Lower leg skin (tissue), 4 donors: ENCODE results near the gene DNASE1L3. TPM values are rescaled to one million over a fixed set of nuclear protein-coding genes. Genes with fewer than 3 reads are reported as not detected.

Experiments used
- DNase-seq, 2 donors: peaks; one replicate each; pipeline ENCODE4 v3.0.0-alpha.2; 2019; ENCODE audit warnings: low spot score in 2 of 2
- H3K4me3 ChIP-seq: fragments of 200-600 bp; sonication (generic); 2 replicates; pipeline ENCODE4 v1.5.1; 2017; ENCODE audit warnings: mild to moderate bottlenecking, low read depth; ENCODE audit not compliant: poor library complexity, severe bottlenecking
- CTCF ChIP-seq, 3 donors: fragments of 450-650 bp; IDR thresholded peaks; one replicate each; pipeline ENCODE4 v1.5.1; 2016; ENCODE audit warnings: antibody characterized with exemption in 3 of 3, mild to moderate bottlenecking in 3 of 3, moderate library complexity in 2 of 3
- POLR2A ChIP-seq, 2 donors: fragments of 450-650 bp; IDR thresholded peaks; one replicate each; pipeline ENCODE4 v1.6.1; 2016 to 2017; ENCODE audit warnings: antibody characterized with exemption in 2 of 2, mild to moderate bottlenecking in 1 of 2, moderate library complexity in 1 of 2
- WGBS, 2 donors: methylation state at CpG; one replicate each; pipeline ENCODE4 v1.1.5; 2018; 5-methylcytosine and 5-hydroxymethylcytosine counted together
- intact Hi-C: fragments of 100-400 bp; cut with DNase I; formaldehyde crosslinking; loops from one replicate; pipeline ENCODE4 v1.15.0; 2023; ENCODE audit warnings: low total_unique reads
- total RNA-seq, 4 donors: library from RNA; depleted of rRNA; stranded (reverse); fragments of >200 nt; gene quantifications; one replicate each; pipeline ENCODE4 v1.1.0, GENCODE V29; 2016

Gene DNASE1L3
- total RNA-seq, 4 donors from 2014 or later = 0.76 to 8.1 (median 3.1) TPM

GRCh38 chr3:58173669-58174398 lies 36.9 kb downstream of the DNASE1L3 start:
- WGBS, 2 donors = 75 to 77% methylated on average over 6 to 12 of the region's 12 CpGs
- TF ChIP-seq CTCF (IDR thresholded peaks at IDR 0.05) (no peak), POLR2A (IDR thresholded peaks at IDR 0.05) (no peak)
- intact Hi-C loops = no loop called here
- DNase-seq = no peak
- no peak overlapping the region for H3K4me3 ChIP-seq

- no peak for TF ChIP-seq POLR2A (IDR thresholded peaks at IDR 0.05)
- no peak for TF ChIP-seq CTCF (IDR thresholded peaks at IDR 0.05)
- 84 to 86% methylated on average over 11 to 13 of the region's 14 CpGs for WGBS, 2 donors
- H3K4me3 ChIP-seq = no peak overlapping the region
- DNase-seq = no peak
- intact Hi-C loops = no loop called here
Measured at GRCh38 chr3:58173029-58173668, 37.6 kb downstream of the DNASE1L3 start.

GRCh38 chr3:58171126-58171525 lies 39.6 kb downstream of the DNASE1L3 start:
- intact Hi-C loops = no loop called here
- no peak overlapping the region for H3K4me3 ChIP-seq
- TF ChIP-seq CTCF (IDR thresholded peaks at IDR 0.05) (no peak), POLR2A (IDR thresholded peaks at IDR 0.05) (no peak)
- 86 to 89% methylated on average over 9 of the region's 9 CpGs for WGBS, 2 donors
- DNase-seq = no peak

GRCh38 chr3:58170376-58170775 lies 40.4 kb downstream of the DNASE1L3 start:
- intact Hi-C loops = no loop called here

GRCh38 chr3:58169371-58169770 lies 41.4 kb downstream of the DNASE1L3 start:
- intact Hi-C loops = no loop called here
- 93 to 96% methylated on average over 6 to 9 of the region's 9 CpGs for WGBS, 2 donors
- DNase-seq = no peak
- no peak overlapping the region for H3K4me3 ChIP-seq
- TF ChIP-seq POLR2A (IDR thresholded peaks at IDR 0.05) (no peak), CTCF (IDR thresholded peaks at IDR 0.05) (no peak)

More at GRCh38 chr3:58170376-58170775, 40.4 kb downstream of the DNASE1L3 start:
- no peak overlapping the region for H3K4me3 ChIP-seq
- TF ChIP-seq POLR2A (IDR thresholded peaks at IDR 0.05) = no peak
- no peak for TF ChIP-seq CTCF (IDR thresholded peaks at IDR 0.05)
- WGBS, 2 donors = 79 to 89% methylated on average over 11 of the region's 11 CpGs
- no peak for DNase-seq
